K562 (cell line): ENCODE results near the gene FOXA3. TPM values are rescaled to one million over a fixed set of nuclear protein-coding genes. Genes with fewer than 3 reads are reported as not detected.

Experiments
- ATAC-seq: fragments of 200-7000 bp; cut with Tn5 transposase; 3 replicates; pipeline ENCODE4 v1.9.1; 2020; ENCODE audit warnings: moderate library complexity
- BruUV-seq: library from RNA; stranded (reverse); fragments of 400-500 nt; replicated peaks from 2 replicates; lab custom pipeline; 2021; lab: Mats Ljungman, UMichigan
- CTCF ChIA-PET: fragments of 300-600 bp; formaldehyde crosslinking; extraction: SDS; loops from one replicate; lab custom pipeline; 2021; ENCODE audit warnings: low intra/inter-chr PET ratio; lab: Yijun Ruan, JAX
- POLR2A ChIA-PET: fragments of 300-600, 350-650 bp; sonication (Branson Sonifier 250); formaldehyde crosslinking; extraction: SDS; loops from one replicate; lab custom pipeline; 2021; ENCODE audit warnings: antibody characterized with exemption, inconsistent platforms; lab: Yijun Ruan, JAX
- DNase-seq, 4 experiments: peaks; one replicate each; pipeline versions ENCODE4 v3.0.0 to v3.0.0-alpha.2; 2011 to 2018; ENCODE audit warnings: low spot score in 3 of 4, mixed read lengths in 3 of 4; ENCODE audit errors: extremely low read depth in 1 of 4
- FAIRE-seq: peaks from 2 replicates; lab custom pipeline; 2011; peaks lifted over from hg19 to GRCh38; lab: Jason Lieb, UNC
- H2AFZ ChIP-seq: 2 replicates; pipeline ENCODE4 v1.6.0; 2011; ENCODE audit warnings: low read depth, low read length, control low read depth, inconsistent platforms
- H3K27ac ChIP-seq: fragments of 200-600 bp; 3 replicates; pipeline ENCODE4 v1.8.0; 2011; ENCODE audit warnings: low read depth, mild to moderate bottlenecking, control low read depth, inconsistent platforms, low read length, moderate library complexity, mixed read lengths; ENCODE audit errors: extremely low read depth
- H3K27me3 ChIP-seq, 2 experiments: fragments of 300-600 bp in 1 of 2; 2 replicates in 1 of 2; 3 replicates in 1 of 2; pipeline versions ENCODE4 v1.6.0 to v1.8.0; 2011; ENCODE audit warnings: inconsistent platforms in 2 of 2, low read length in 2 of 2, mild to moderate bottlenecking in 1 of 2, mixed read lengths in 1 of 2, moderate library complexity in 1 of 2; ENCODE audit not compliant: control insufficient read depth in 2 of 2, insufficient read depth in 2 of 2
- H3K36me3 ChIP-seq: fragments of 300-600 bp; 3 replicates; pipeline ENCODE4 v1.8.0; 2011; ENCODE audit warnings: mild to moderate bottlenecking, low read length, inconsistent platforms; ENCODE audit not compliant: control insufficient read depth, insufficient read depth
- H3K4me1 ChIP-seq, 2 experiments: fragments of 200-600 bp in 1 of 2; replicated peaks in 1 of 2; 2 replicates in 1 of 2; 3 replicates in 1 of 2; pipeline versions ENCODE4 v1.5.1 to v1.8.0; 2011; ENCODE audit warnings: inconsistent platforms in 2 of 2, low read length in 2 of 2, mild to moderate bottlenecking in 1 of 2, mixed read lengths in 1 of 2, moderate library complexity in 1 of 2; ENCODE audit not compliant: control insufficient read depth in 2 of 2, insufficient read depth in 2 of 2
- H3K4me2 ChIP-seq: 2 replicates; pipeline ENCODE4 v1.6.1; 2011; ENCODE audit warnings: low read length, control low read depth, inconsistent platforms, mixed read lengths; ENCODE audit not compliant: insufficient read depth
- H3K4me3 ChIP-seq: fragments of 200-600 bp; sonication (generic), shearing (Covaris generic); 2 replicates; pipeline ENCODE4 v1.5.1; 2016; ENCODE audit warnings: control low read depth, inconsistent platforms
- H3K79me2 ChIP-seq: fragments of 200-600 bp; 3 replicates; pipeline ENCODE4 v1.8.0; 2011; ENCODE audit warnings: low read length, inconsistent platforms; ENCODE audit not compliant: control insufficient read depth, insufficient read depth
- H3K9ac ChIP-seq, 2 experiments: 2 replicates each; pipeline versions ENCODE4 v1.6.0 to v1.6.1; 2011; ENCODE audit warnings: low read depth in 2 of 2, low read length in 2 of 2, control low read depth in 1 of 2, inconsistent platforms in 1 of 2, mild to moderate bottlenecking in 1 of 2, mixed read lengths in 1 of 2; ENCODE audit not compliant: insufficient read depth in 1 of 2
- H3K9me1 ChIP-seq: one replicate; pipeline ENCODE4 v1.6.0; 2011; ENCODE audit warnings: inconsistent platforms, mild to moderate bottlenecking, low read length, moderate library complexity; ENCODE audit not compliant: control insufficient read depth, insufficient read depth
- H3K9me3 ChIP-seq: replicated peaks from 2 replicates; pipeline ENCODE4 v1.5.1; 2011; ENCODE audit warnings: low read depth, low read length, inconsistent platforms; ENCODE audit not compliant: control insufficient read depth, insufficient read depth
- H4K20me1 ChIP-seq: replicated peaks from 2 replicates; pipeline ENCODE4 v1.6.1; 2011; ENCODE audit warnings: low read length, inconsistent platforms, mixed read lengths; ENCODE audit not compliant: control insufficient read depth, insufficient read depth
- AFF1 ChIP-seq, 2 experiments: fragments of 450-650 bp; IDR thresholded peaks; 2 replicates each; pipeline ENCODE4 v1.6.1; 2018; ENCODE audit warnings: mild to moderate bottlenecking in 2 of 2, low read depth in 1 of 2; ENCODE audit not compliant: partially characterized antibody in 2 of 2
- GATAD2B ChIP-seq: fragments of 450-650 bp; IDR thresholded peaks from 2 replicates; pipeline ENCODE4 v1.6.1; 2017; ENCODE audit warnings: mild to moderate bottlenecking, borderline replicate concordance
- HOXB6 ChIP-seq: fragments of 250-450 bp; sonication (Bioruptor Pico); IDR thresholded peaks from 2 replicates; pipeline ENCODE4 v1.5.1; 2022; ENCODE audit warnings: mild to moderate bottlenecking, borderline replicate concordance
- MCM5 ChIP-seq: fragments of 450-650 bp; IDR thresholded peaks from 2 replicates; pipeline ENCODE4 v1.6.1; 2016; ENCODE audit warnings: low read depth
- NEUROD1 ChIP-seq: fragments of 150-350 bp; IDR thresholded peaks from 2 replicates; pipeline ENCODE4 v1.6.1; 2014; ENCODE audit warnings: borderline replicate concordance, low read length, low read depth; ENCODE audit not compliant: partially characterized antibody
- NFYB ChIP-seq: IDR thresholded peaks from 2 replicates; pipeline ENCODE4 v1.6.1; 2011; ENCODE audit warnings: mild to moderate bottlenecking, moderate library complexity; ENCODE audit not compliant: insufficient read length; ENCODE audit errors: extremely low read depth
- NR2C2 ChIP-seq, 2 experiments: fragments of 200-800 bp in 1 of 2; sonication (Bioruptor generic) in 1 of 2; sonication (generic) in 1 of 2; formaldehyde crosslinking in 1 of 2; IDR thresholded peaks; 2 replicates each; pipeline versions ENCODE4 v1.6.1 to v1.8.0; 2016 to 2022; ENCODE audit warnings: mild to moderate bottlenecking in 1 of 2, missing compliant biosample characterization in 1 of 2, missing genetic modification characterization in 1 of 2, missing genetic modification reagents in 1 of 2
- POLR2G ChIP-seq: fragments of 200-400 bp; formaldehyde crosslinking; IDR thresholded peaks from 2 replicates; pipeline ENCODE4 v1.6.1; 2017; ENCODE audit warnings: low read depth, mild to moderate bottlenecking, antibody characterized with exemption, low read length, moderate library complexity
- STAG1 ChIP-seq: sonication (generic); formaldehyde crosslinking; IDR thresholded peaks from 2 replicates; pipeline ENCODE4 v1.5.0; 2020; ENCODE audit warnings: missing genetic modification reagents, borderline replicate concordance
- TSHZ1 ChIP-seq: fragments of 250-450 bp; sonication (Bioruptor Pico); IDR thresholded peaks from 2 replicates; pipeline ENCODE4 v1.4.0; 2020; ENCODE audit warnings: mild to moderate bottlenecking, moderate library complexity
- ZNF140 ChIP-seq: fragments of 250-450 bp; sonication (Bioruptor Pico); IDR thresholded peaks from 2 replicates; pipeline ENCODE4 v1.8.0; 2021; ENCODE audit warnings: moderate library complexity, mild to moderate bottlenecking, inconsistent platforms
- ZNF282 ChIP-seq: sonication (generic); formaldehyde crosslinking; IDR thresholded peaks from 2 replicates; pipeline ENCODE4 v1.8.1; 2023; ENCODE audit warnings: missing genetic modification reagents
- WGBS: fragments of 100-300 bp; shearing (Covaris generic); methylation state at CpG from one replicate; pipeline ENCODE4 v1.1.6; 2016; ENCODE audit warnings: low coverage, mixed read lengths; ENCODE audit not compliant: insufficient coverage; ENCODE audit errors: missing lambda C conversion rate; 5-methylcytosine and 5-hydroxymethylcytosine counted together
- in situ Hi-C: fragments of 300-500 bp; cut with MboI; formaldehyde crosslinking; loops from 4 replicates; pipeline ENCODE4 v1.15.0; 2018; ENCODE audit warnings: inconsistent platforms, mixed read lengths
- intact Hi-C: fragments of 100-400 bp; cut with micrococcal nuclease; formaldehyde crosslinking; loops from 2 replicates; pipeline ENCODE4 v1.14.2; 2022
- polyA plus RNA-seq, 8 experiments: library from polyadenylated mRNA; depleted of rRNA in 4 of 8; stranded (reverse) in 5 of 8; unstranded in 3 of 8; fragments of >200 nt; fragmentation: Nextera tagmentation in 2 of 8; fragmentation: Illumina TruSeq in 1 of 8; extraction: Ambion mirVana in 2 of 8; extraction: Trizol in 1 of 8; gene quantifications; 2 replicates each; pipeline versions ENCODE4 v1.2.1 to v1.2.3, GENCODE V29; 2011 to 2014; ENCODE audit warnings: inconsistent platforms in 1 of 8, missing spikeins in 1 of 8
- total RNA-seq, 7 experiments: library from RNA; depleted of rRNA in 6 of 7; stranded (reverse); fragments of >200 nt in 6 of 7; fragmentation: Illumina TruSeq in 2 of 7; extraction: Trizol in 2 of 7; gene quantifications; 2 replicates each; pipeline versions ENCODE4 v1.2.1 to v1.2.3, GENCODE V29; 2011 to 2021; ENCODE audit warnings: low replicate concordance in 1 of 7

FOXA3 gene
- total and polyA plus RNA-seq, 9 of the 15 experiments (the other 6 are each of a cell fraction or from before 2014, with no cell fraction given) = 1.3 to 15.5 (median 4.7) TPM

- ChIA-PET CTCF (interaction anchor here (0.6 to 2.6 kb wide), 5 partner anchors 22 to 694 kb away, joined by 3 to 14 read pairs (median 6); partner anchors contain the start of genes FOXA3 and SYMPK), POLR2A (interaction anchor here (0.5 to 2.3 kb wide), 12 partner anchors 9 to 101 kb away, joined by 3 to 12 read pairs (median 4); partner anchors contain the start of genes FOXA3, MYPOP and NANOS2)
- ATAC-seq (peak; percentile 77), FAIRE-seq (peak; percentile 64), DNase-seq (peak; percentile 86 to 95 (median 90))
- Histone ChIP-seq H3K36me3 (peaks cover 13% of the 10 kb centered on the region; the same call in 1 of the 3 replicates), H3K79me2 (peaks cover 25% of the 10 kb centered on the region), H3K4me1 (peaks cover 42 to 60% of the 10 kb centered on the region in 2 experiments; a peak in 4 of 5 replicates), H3K9ac (peak within 1 kb of the TSS; percentile 80 to 97), H3K9me3 (no peaks in the 10 kb centered on the region), H3K27me3 (no peaks in the 10 kb centered on the region), H2AFZ (peak within 1 kb of the TSS; percentile 93), H3K4me3 (peak within 1 kb of the TSS; percentile 58), H3K4me2 (peak within 1 kb of the TSS; percentile 87), H3K27ac (peak within 1 kb of the TSS; percentile 94), H4K20me1 (no peaks in the 10 kb centered on the region), H3K9me1 (no peaks in the 10 kb centered on the region)
- intact Hi-C loops (no loop called here), in situ Hi-C loops (no loop called here)
- BruUV-seq = TSS peak; percentile 70
- WGBS = under 1% methylated on average over 68 of the region's 107 CpGs
- TF ChIP-seq HOXB6 (CRISPR knock-in tag) (no peak), AFF1 (IDR thresholded peaks at IDR 0.05; ENCODE audit: low read depth in 1 of 2, partially characterized antibody in 2 of 2) (peak in 1 of 2 experiments; percentile 93), STAG1 (CRISPR knock-in tag) (no peak), ZNF282 (CRISPR knock-in tag) (peak; percentile 25; the same call in 1 of the 2 replicates), NEUROD1 (peak; percentile 59), ZNF140 (CRISPR knock-in tag) (no peak), NFYB (no peak), NR2C2 (CRISPR knock-in tag; IDR thresholded peaks at IDR 0.05) (no peak), NR2C2 (tag; IDR thresholded peaks at IDR 0.05) (peak; percentile 74; the same call in 1 of the 2 replicates), MCM5 (no peak), TSHZ1 (CRISPR knock-in tag) (no peak), POLR2G (peak; percentile 81), GATAD2B (peak; percentile 79; the same call in 1 of the 2 replicates)
Observed at GRCh38 chr19:45885556-45886426, 21.7 kb downstream of the FOXA3 start, which contains the start of gene IRF2BP1. IRF2BP1 (minus strand) TSS chr19:45886141; CDS start chr19:45885774, 367 bp downstream.
